T-helper 1 cell treated with Interleukin-12 subunit alpha and Interleukin-12 subunit beta and Interleukin-4 antibody, amounts not matched to agents 30 μg/mL and 1 μg/mL, for 36 hours (primary cell): ENCODE results near the gene PIGW.

ENCODE experiments used
- H3K27ac Mint-ChIP-seq: one replicate; pipeline ENCODE4 v1.8.0; 2021; ENCODE audit warnings: mild to moderate bottlenecking, mixed read lengths
- H3K27me3 Mint-ChIP-seq: one replicate; pipeline ENCODE4 v1.8.0; 2021; ENCODE audit warnings: low read depth, mixed read lengths
- H3K36me3 Mint-ChIP-seq: one replicate; pipeline ENCODE4 v1.8.0; 2021; ENCODE audit warnings: low read depth, mixed read lengths
- H3K4me1 Mint-ChIP-seq: one replicate; pipeline ENCODE4 v1.8.0; 2021; ENCODE audit warnings: low read depth, mixed read lengths
- H3K4me3 Mint-ChIP-seq: one replicate; pipeline ENCODE4 v1.8.0; 2021; ENCODE audit warnings: mild to moderate bottlenecking, moderate library complexity, mixed read lengths
- H3K9me3 Mint-ChIP-seq: one replicate; pipeline ENCODE4 v1.8.0; 2021; ENCODE audit warnings: mixed read lengths

PIGW gene

GRCh38 chr17:36545465-36546417 is 11.0 kb downstream of the PIGW start:
- Mint-ChIP-seq H3K27ac (peak overlapping the region; percentile 90), H3K4me3 (peak overlapping the region; percentile 100), H3K27me3 (no peaks in the 10 kb centered on the region), H3K9me3 (no peaks in the 10 kb centered on the region), H3K36me3 (peaks cover 21% of the 10 kb centered on the region), H3K4me1 (peaks cover 26% of the 10 kb centered on the region)

DNA sequence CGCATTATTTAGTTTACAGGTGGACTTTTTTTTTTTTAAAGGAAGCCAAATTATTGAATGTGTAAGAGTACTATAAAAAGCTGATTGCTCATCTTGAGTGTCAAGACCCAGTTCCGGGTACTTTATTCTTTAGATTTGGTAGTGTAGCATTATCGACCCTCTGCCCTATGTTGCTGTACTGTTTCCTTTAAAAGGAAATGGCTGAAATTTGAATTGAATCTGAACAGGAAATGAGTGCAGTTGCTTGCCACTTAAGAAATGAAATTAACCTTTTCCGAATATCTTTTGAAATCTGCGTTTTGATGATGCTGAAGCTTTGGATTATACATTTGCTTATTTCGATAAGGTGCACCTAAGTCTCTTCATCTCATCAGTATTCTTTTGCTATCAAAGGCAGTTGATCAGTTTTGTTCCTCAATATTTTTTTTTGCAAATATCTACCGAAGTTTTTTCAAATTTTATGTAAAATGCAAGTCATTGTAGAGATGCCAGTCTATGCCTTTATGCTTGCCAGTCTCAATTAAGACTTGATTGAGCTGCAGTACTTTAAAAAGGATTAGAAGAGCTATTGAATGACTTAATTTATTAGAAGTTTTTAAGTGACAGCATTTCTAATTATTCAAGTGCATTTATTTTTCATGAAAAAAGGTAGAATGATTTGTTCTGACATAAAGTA is 11.8 kb downstream of the PIGW start:
- H3K4me1 Mint-ChIP-seq, result peaks cover 28% of the 10 kb centered on the region
- H3K9me3 Mint-ChIP-seq, result no peaks in the 10 kb centered on the region
- peak overlapping the region; percentile 100 for H3K4me3 Mint-ChIP-seq
- H3K36me3 Mint-ChIP-seq, result peaks cover 23% of the 10 kb centered on the region
- peak overlapping the region; percentile 90 for H3K27ac Mint-ChIP-seq
- no peaks in the 10 kb centered on the region for H3K27me3 Mint-ChIP-seq

DNA sequence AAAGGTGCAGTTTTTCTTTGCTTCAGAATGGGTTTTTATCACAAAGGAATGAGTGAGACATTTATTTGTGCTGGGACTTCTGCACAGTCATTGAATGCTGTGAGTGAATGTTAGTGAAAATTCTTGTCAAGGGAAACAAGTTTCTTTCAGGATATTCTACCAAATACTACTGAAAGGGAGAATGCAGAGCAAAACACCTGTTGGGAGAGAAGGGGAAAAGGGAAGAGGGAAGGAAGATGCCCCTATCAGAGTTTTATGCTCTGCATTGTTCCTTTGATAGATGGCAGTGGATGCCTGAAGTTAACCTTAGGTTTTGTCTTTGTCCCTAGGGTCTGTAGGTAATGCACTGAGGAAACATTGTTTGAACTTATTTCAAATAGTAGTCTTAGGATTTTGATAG is 13.0 kb downstream of the PIGW start:
- peaks cover 20% of the 10 kb centered on the region for H3K36me3 Mint-ChIP-seq
- H3K4me1 Mint-ChIP-seq, result peaks cover 28% of the 10 kb centered on the region

GRCh38 chr17:36550491-36551417 is 16.0 kb downstream of the PIGW start:
- Mint-ChIP-seq H3K4me3 (peak overlapping the region; percentile 10), H3K27me3 (no peaks in the 10 kb centered on the region), H3K27ac (peak overlapping the region; percentile 11), H3K36me3 (peaks cover 26% of the 10 kb centered on the region), H3K4me1 (peaks cover 38% of the 10 kb centered on the region), H3K9me3 (no peaks in the 10 kb centered on the region)

More for the DNA sequence above, 13.0 kb downstream of the PIGW start:
- H3K27me3 Mint-ChIP-seq, result no peaks in the 10 kb centered on the region
- no peaks in the 10 kb centered on the region for H3K9me3 Mint-ChIP-seq
- peak overlapping the region; percentile 47 for H3K27ac Mint-ChIP-seq
- peak overlapping the region; percentile 100 for H3K4me3 Mint-ChIP-seq

DNA sequence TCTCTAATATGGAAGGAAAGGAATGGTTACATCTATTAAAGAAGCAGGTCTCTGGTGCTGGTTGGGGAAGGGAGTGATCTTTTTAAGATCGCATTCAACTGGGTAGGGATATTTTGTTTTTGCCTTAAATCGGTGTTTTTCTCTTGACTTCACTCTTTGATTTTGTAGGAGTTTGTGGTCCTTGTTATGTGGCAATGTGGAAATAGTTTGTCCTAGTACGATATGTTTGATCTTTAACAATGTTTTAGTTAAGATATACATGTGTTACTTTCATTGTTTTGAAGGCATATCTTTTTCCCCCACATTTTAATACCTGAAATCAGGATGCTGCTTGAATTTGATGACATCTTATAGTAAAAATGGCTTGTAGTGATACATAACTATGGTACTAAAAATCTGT is 18.7 kb downstream of the PIGW start:
- peaks cover 37% of the 10 kb centered on the region for H3K4me1 Mint-ChIP-seq
- H3K9me3 Mint-ChIP-seq, result no peaks in the 10 kb centered on the region
- no peaks in the 10 kb centered on the region for H3K27me3 Mint-ChIP-seq
- H3K36me3 Mint-ChIP-seq, result peaks cover 31% of the 10 kb centered on the region
- no peak overlapping the region for H3K4me3 Mint-ChIP-seq
- peak overlapping the region; percentile 26 for H3K27ac Mint-ChIP-seq

DNA sequence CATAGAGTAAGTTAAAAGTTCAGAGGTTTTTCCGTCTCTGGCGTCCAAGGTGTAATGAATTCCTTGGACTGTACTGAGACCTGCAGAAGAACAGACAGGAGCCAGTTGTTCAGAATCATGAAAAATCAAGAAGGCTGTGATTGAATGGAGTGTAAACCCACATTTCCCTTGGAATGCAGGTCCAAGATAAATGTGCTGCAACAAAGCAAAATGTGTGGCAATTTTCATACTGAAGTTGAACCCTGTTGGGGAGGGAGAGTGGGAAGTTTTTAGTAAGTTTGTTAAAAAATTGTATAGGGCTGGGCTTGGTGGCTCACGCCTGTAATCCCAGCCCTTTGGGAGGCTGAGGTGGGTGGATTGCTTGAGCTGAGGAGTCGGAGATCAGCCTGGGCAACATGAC is 31.3 kb downstream of the PIGW start:
- Mint-ChIP-seq H3K36me3 (peaks cover 28% of the 10 kb centered on the region), H3K4me1 (peaks cover 10% of the 10 kb centered on the region), H3K27ac (no peak overlapping the region)

GRCh38 chr17:36575028-36575427 is 40.2 kb downstream of the PIGW start:
- Mint-ChIP-seq H3K27ac (no peak overlapping the region), H3K9me3 (no peaks in the 10 kb centered on the region), H3K4me1 (peaks cover 2% of the 10 kb centered on the region), H3K36me3 (peaks cover 28% of the 10 kb centered on the region), H3K4me3 (no peak overlapping the region), H3K27me3 (no peaks in the 10 kb centered on the region)

More for the DNA sequence above, 31.3 kb downstream of the PIGW start:
- Mint-ChIP-seq H3K9me3 (no peaks in the 10 kb centered on the region), H3K27me3 (no peaks in the 10 kb centered on the region), H3K4me3 (no peak overlapping the region)

- H3K9me3 Mint-ChIP-seq, result no peaks in the 10 kb centered on the region
- peaks cover 2% of the 10 kb centered on the region for H3K4me1 Mint-ChIP-seq
- peaks cover 36% of the 10 kb centered on the region for H3K36me3 Mint-ChIP-seq
- no peak overlapping the region for H3K27ac Mint-ChIP-seq
- no peaks in the 10 kb centered on the region for H3K27me3 Mint-ChIP-seq
- no peak overlapping the region for H3K4me3 Mint-ChIP-seq
Measured at GRCh38 chr17:36576793-36577192, 42.0 kb downstream of the PIGW start.

DNA sequence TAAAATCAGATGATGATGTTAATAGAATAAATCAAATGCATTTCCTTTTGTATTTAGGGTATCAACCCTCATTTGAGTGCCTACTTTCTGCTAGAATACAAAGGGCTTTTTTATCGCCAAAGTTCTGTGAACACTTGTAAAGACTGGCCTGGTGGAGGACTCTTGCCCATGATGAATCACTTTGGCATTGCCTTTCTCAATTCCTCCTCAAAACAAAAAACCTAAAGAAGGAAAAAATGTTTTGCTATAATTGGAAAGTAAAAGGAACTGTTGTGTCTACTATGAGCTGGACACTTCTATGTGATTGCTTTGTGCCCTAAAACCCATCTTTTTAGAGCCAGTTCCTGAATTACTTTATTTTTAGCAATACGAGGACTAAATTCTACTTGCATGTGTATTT is 43.9 kb downstream of the PIGW start:
- Mint-ChIP-seq H3K9me3 (no peaks in the 10 kb centered on the region), H3K4me3 (no peak overlapping the region), H3K36me3 (peaks cover 28% of the 10 kb centered on the region), H3K4me1 (no peaks in the 10 kb centered on the region), H3K27me3 (no peaks in the 10 kb centered on the region), H3K27ac (no peak overlapping the region)

DNA sequence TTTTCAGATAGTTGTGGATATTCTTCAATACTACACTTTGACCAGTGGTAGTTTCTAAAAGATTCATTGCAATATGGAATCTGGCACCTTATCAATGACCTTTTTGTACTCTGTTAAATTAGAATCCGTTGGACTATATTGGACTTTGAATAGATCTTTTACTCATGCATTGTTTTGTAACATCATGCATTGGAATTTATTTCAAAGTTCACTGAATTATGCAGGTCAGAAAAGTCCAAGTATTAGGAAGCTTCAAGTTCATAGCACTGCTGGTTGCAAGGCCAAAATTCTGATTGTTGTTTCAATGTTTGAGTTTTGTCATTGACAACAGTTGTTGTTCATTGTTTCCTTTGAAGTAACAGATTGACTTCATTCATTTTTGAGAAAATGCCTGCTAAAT is 49.0 kb downstream of the PIGW start:
- Mint-ChIP-seq H3K27ac (no peak overlapping the region), H3K36me3 (peaks cover 31% of the 10 kb centered on the region), H3K27me3 (no peaks in the 10 kb centered on the region), H3K9me3 (no peaks in the 10 kb centered on the region), H3K4me3 (no peak overlapping the region), H3K4me1 (no peaks in the 10 kb centered on the region)

GRCh38 chr17:36586138-36586537 is 51.4 kb downstream of the PIGW start:
- Mint-ChIP-seq H3K4me1 (peaks cover 13% of the 10 kb centered on the region), H3K27ac (no peak overlapping the region), H3K27me3 (no peaks in the 10 kb centered on the region), H3K36me3 (peaks cover 26% of the 10 kb centered on the region), H3K4me3 (no peak overlapping the region), H3K9me3 (no peaks in the 10 kb centered on the region)
